Omental fat pad (tissue), 4 donors: ENCODE measurements around the gene DOCK9. TPM values are rescaled to one million over a fixed set of nuclear protein-coding genes. Genes with fewer than 3 reads are reported as not detected.

Experiments used
- ATAC-seq: fragments of 150-250 bp; one replicate; pipeline ENCODE4 v1.9.1; 2016; ENCODE audit warnings: mild to moderate bottlenecking, moderate library complexity; ENCODE audit not compliant: low FRiP score
- DNase-seq: peaks from one replicate; pipeline ENCODE4 v3.0.0-alpha.2; 2019; ENCODE audit warnings: low spot score
- CTCF ChIP-seq, 3 donors: fragments of 450-650 bp; IDR thresholded peaks; one replicate each; pipeline ENCODE4 v1.5.1; 2016 to 2017; ENCODE audit warnings: antibody characterized with exemption in 3 of 3, mild to moderate bottlenecking in 3 of 3, moderate library complexity in 2 of 3
- total RNA-seq, 4 donors: library from RNA; depleted of rRNA; stranded (reverse); fragments of >200 nt; gene quantifications; one replicate each; pipeline ENCODE4 v1.1.0, GENCODE V29; 2016

Gene DOCK9
- total RNA-seq, result 100 to 1,000 TPM in 3 of 4 donors, 10 to 100 TPM in 1; 94.4 to 364 (median 145) TPM

- ATAC-seq, result peak; percentile 88
- no peak for TF ChIP-seq CTCF (IDR thresholded peaks at IDR 0.05)
- DNase-seq, result no peak
These were observed at the start of gene DOCK9 for GRCh38 chr13:98977568-98978265. TSS of gene DOCK9 (minus strand) at chr13:98978064. CDS start at chr13:98977909, 155 bp downstream.

GRCh38 chr13:99027260-99027659, 49.4 kb upstream of the DOCK9 start:
- no peak for TF ChIP-seq CTCF (IDR thresholded peaks at IDR 0.05)
- ATAC-seq, result no peak
- DNase-seq, result no peak

GRCh38 chr13:99022941-99023340, 45.1 kb upstream of the DOCK9 start:
- TF ChIP-seq CTCF (IDR thresholded peaks at IDR 0.05), result no peak
- no peak for ATAC-seq
- DNase-seq, result no peak

- DNase-seq (no peak), ATAC-seq (peak; percentile 78)
- no peak for TF ChIP-seq CTCF (IDR thresholded peaks at IDR 0.05)
These were observed 40.7 kb upstream of the DOCK9 start for GRCh38 chr13:99018418-99019180.

GRCh38 chr13:99015606-99016490, 38.0 kb upstream of the DOCK9 start:
- no peak for TF ChIP-seq CTCF (IDR thresholded peaks at IDR 0.05)
- ATAC-seq (no peak), DNase-seq (no peak)

GRCh38 chr13:99014522-99014921, 36.7 kb upstream of the DOCK9 start:
- DNase-seq (no peak), ATAC-seq (no peak)
- no peak for TF ChIP-seq CTCF (IDR thresholded peaks at IDR 0.05)
